ENCODE data around the gene REG4.

Gene REG4

GRCh38 chr1:119747451-119747850 lies 63.8 kb downstream of the REG4 start:
- no peak overlapping the region for H3K27ac ChIP-seq (ENCODE audit: insufficient read depth in 1 of 2, low read depth in 1 of 2, low read length in 2 of 2, poor library complexity in 1 of 2, severe bottlenecking in 2 of 2)
- H3K36me3 ChIP-seq (ENCODE audit: control insufficient read depth in 4 of 4, insufficient read depth in 4 of 4, low read length in 3 of 4) = peaks cover 2 to 24% (median 9%) of the 10 kb centered on the region in 4 experiments
- 94% methylated on average over 2 of the region's 3 CpGs for WGBS (ENCODE audit: insufficient coverage)
- DNase-seq = no peak
- POLR2A ChIA-PET = no interaction called here
- H3K27me3 ChIP-seq (replicated peaks in 2 of 5; ENCODE audit: control insufficient read depth in 4 of 5, insufficient read depth in 5 of 5, low read length in 4 of 5) = peaks cover 0 to 1% (median 0%) of the 10 kb centered on the region in 5 experiments
- CTCF ChIA-PET = no interaction called here
- H3K4me3 ChIP-seq (ENCODE audit: control insufficient read depth in 1 of 7, extremely low read depth in 1 of 7, insufficient read depth in 4 of 7, low read depth in 2 of 7, low read length in 6 of 7) = no peak overlapping the region
- no peaks in the 10 kb centered on the region for H3K9me3 ChIP-seq (ENCODE audit: control extremely low read depth in 1 of 5, control insufficient read depth in 4 of 5, insufficient read depth in 2 of 5, low read depth in 1 of 5, low read length in 4 of 5)
- H3K4me1 ChIP-seq (ENCODE audit: control extremely low read depth in 1 of 4, control insufficient read depth in 4 of 4, insufficient read depth in 4 of 4, low read length in 3 of 4) = no peaks in the 10 kb centered on the region

GRCh38 chr1:119745034-119745433 lies 66.2 kb downstream of the REG4 start:
- CTCF ChIA-PET = interaction anchor here (0.8 to 3.9 kb wide), 13 partner anchors 8 to 64 kb away, joined by 3 to 21 read pairs (median 4); partner anchors contain the start of gene PHGDH
- no peak overlapping the region for H3K4me3 ChIP-seq (ENCODE audit: control insufficient read depth in 1 of 7, extremely low read depth in 1 of 7, insufficient read depth in 4 of 7, low read depth in 2 of 7, low read length in 6 of 7)
- no peak for DNase-seq
- H3K36me3 ChIP-seq (ENCODE audit: control insufficient read depth in 4 of 4, insufficient read depth in 4 of 4, low read length in 3 of 4) = peaks cover 2 to 48% (median 26%) of the 10 kb centered on the region in 4 experiments
- POLR2A ChIA-PET = no interaction called here
- peaks cover 0 to 1% (median 0%) of the 10 kb centered on the region in 5 experiments for H3K27me3 ChIP-seq (replicated peaks in 2 of 5; ENCODE audit: control insufficient read depth in 4 of 5, insufficient read depth in 5 of 5, low read length in 4 of 5)
- no peaks in the 10 kb centered on the region for H3K9me3 ChIP-seq (ENCODE audit: control extremely low read depth in 1 of 5, control insufficient read depth in 4 of 5, insufficient read depth in 2 of 5, low read depth in 1 of 5, low read length in 4 of 5)
- 100% methylated on average over 1 of the region's 1 CpG for WGBS (ENCODE audit: insufficient coverage)
- no peaks in the 10 kb centered on the region for H3K4me1 ChIP-seq (ENCODE audit: control extremely low read depth in 1 of 4, control insufficient read depth in 4 of 4, insufficient read depth in 4 of 4, low read length in 3 of 4)
- H3K27ac ChIP-seq (ENCODE audit: insufficient read depth in 1 of 2, low read depth in 1 of 2, low read length in 2 of 2, poor library complexity in 1 of 2, severe bottlenecking in 2 of 2) = no peak overlapping the region

DNA sequence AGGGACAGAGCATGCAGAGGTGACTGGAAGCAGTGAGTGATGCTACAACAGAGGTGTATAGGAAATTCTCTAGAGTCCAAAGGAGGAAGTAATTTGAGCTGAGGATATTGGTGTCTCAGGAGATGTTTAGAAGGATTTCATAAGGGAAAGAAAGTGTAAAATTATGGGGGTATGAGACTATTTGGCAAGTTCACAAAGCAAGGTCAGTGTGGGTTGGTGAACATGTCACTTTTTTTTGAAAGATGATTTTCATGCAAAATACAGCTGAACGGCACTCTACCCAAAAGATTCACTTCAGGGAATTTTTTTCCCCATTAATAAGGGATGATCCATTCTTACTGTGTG lies 66.7 kb downstream of the REG4 start:
- Histone ChIP-seq H3K36me3 (ENCODE audit: control insufficient read depth in 4 of 4, insufficient read depth in 4 of 4, low read length in 3 of 4) (peaks cover 2 to 53% (median 28%) of the 10 kb centered on the region in 4 experiments), H3K27ac (ENCODE audit: insufficient read depth in 1 of 2, low read depth in 1 of 2, low read length in 2 of 2, poor library complexity in 1 of 2, severe bottlenecking in 2 of 2) (no peak overlapping the region), H3K9me3 (ENCODE audit: control extremely low read depth in 1 of 5, control insufficient read depth in 4 of 5, insufficient read depth in 2 of 5, low read depth in 1 of 5, low read length in 4 of 5) (no peaks in the 10 kb centered on the region), H3K4me3 (ENCODE audit: control insufficient read depth in 1 of 7, extremely low read depth in 1 of 7, insufficient read depth in 4 of 7, low read depth in 2 of 7, low read length in 6 of 7) (no peak overlapping the region), H3K27me3 (replicated peaks in 2 of 5; ENCODE audit: control insufficient read depth in 4 of 5, insufficient read depth in 5 of 5, low read length in 4 of 5) (no peaks in the 10 kb centered on the region), H3K4me1 (ENCODE audit: control extremely low read depth in 1 of 4, control insufficient read depth in 4 of 4, insufficient read depth in 4 of 4, low read length in 3 of 4) (no peaks in the 10 kb centered on the region)
- DNase-seq = no peak
- ChIA-PET POLR2A (no interaction called here), CTCF (interaction anchor here (0.7 to 3.9 kb wide), 12 partner anchors 9 to 65 kb away, joined by 3 to 21 read pairs (median 4); no protein-coding TSS in a partner anchor)
- WGBS (ENCODE audit: insufficient coverage) = no CpG with 5 or more reads among the region's 1 CpG
